SK-N-SH (cell line): ENCODE data around the gene OVCH2. TPM values are rescaled to one million over a fixed set of nuclear protein-coding genes. Genes with fewer than 3 reads are reported as not detected.

Source experiments
- CTCF ChIA-PET: fragments of 300-600, 350-600 bp; formaldehyde crosslinking; extraction: SDS; loops from one replicate; lab custom pipeline; 2021; lab: Yijun Ruan, JAX
- POLR2A ChIA-PET: fragments of 350-600 bp; sonication (Branson Sonifier 250); formaldehyde crosslinking; extraction: SDS; loops from one replicate; lab custom pipeline; 2020; ENCODE audit warnings: antibody characterized with exemption, inconsistent platforms; lab: Yijun Ruan, JAX
- DNase-seq: peaks from one replicate; pipeline ENCODE4 v3.0.0; 2012
- H2AFZ ChIP-seq: fragments of 200-600 bp; sonication (generic); 2 replicates; pipeline ENCODE4 v1.8.1; 2016; ENCODE audit warnings: antibody characterized with exemption, mild to moderate bottlenecking, low read depth
- H3F3A ChIP-seq: fragments of 200-600 bp; sonication (generic); replicated peaks from 2 replicates; pipeline ENCODE3; 2016; ENCODE audit warnings: antibody characterized with exemption, mild to moderate bottlenecking; ENCODE audit not compliant: insufficient read depth
- H3K27ac ChIP-seq, 2 experiments: fragments of 200-500 bp in 1 of 2; fragments of 200-600 bp in 1 of 2; sonication (Bioruptor generic) in 1 of 2; sonication (generic), shearing (Covaris generic) in 1 of 2; 2 replicates each; pipeline versions ENCODE4 v1.5.1 to v1.6.1; 2014 to 2016; ENCODE audit warnings: low read depth in 2 of 2, inconsistent platforms in 1 of 2, low read length in 1 of 2, mild to moderate bottlenecking in 1 of 2, mixed read lengths in 1 of 2
- H3K27me3 ChIP-seq: fragments of 200-600 bp; sonication (generic), shearing (Covaris generic); 2 replicates; pipeline ENCODE4 v1.6.1; 2016; ENCODE audit warnings: mixed run types; ENCODE audit not compliant: insufficient read depth
- H3K36me3 ChIP-seq, 2 experiments: fragments of 200-500 bp in 1 of 2; fragments of 200-600 bp in 1 of 2; sonication (Bioruptor generic) in 1 of 2; sonication (generic) in 1 of 2; replicated peaks in 1 of 2; 2 replicates each; pipeline versions ENCODE3 to v1.5.1; 2014 to 2016; ENCODE audit warnings: low read length in 1 of 2, mild to moderate bottlenecking in 1 of 2; ENCODE audit not compliant: insufficient read depth in 2 of 2, control insufficient read depth in 1 of 2
- H3K4me1 ChIP-seq, 2 experiments: fragments of 200-500 bp in 1 of 2; fragments of 200-600 bp in 1 of 2; sonication (Bioruptor generic) in 1 of 2; sonication (generic), shearing (Covaris generic) in 1 of 2; 2 replicates each; pipeline versions ENCODE4 v1.5.1 to v1.6.1; 2014 to 2016; ENCODE audit warnings: low read depth in 1 of 2, low read length in 1 of 2, mixed run types in 1 of 2; ENCODE audit not compliant: insufficient read depth in 2 of 2, control insufficient read depth in 1 of 2
- H3K4me2 ChIP-seq: fragments of 200-600 bp; sonication (generic), shearing (Covaris generic); 2 replicates; pipeline ENCODE4 v1.6.1; 2017; ENCODE audit warnings: mixed run types
- H3K4me3 ChIP-seq, 2 experiments: fragments of 200-500 bp in 1 of 2; fragments of 200-600 bp in 1 of 2; sonication (Bioruptor generic) in 1 of 2; sonication (generic), shearing (Covaris generic) in 1 of 2; 2 replicates each; pipeline versions ENCODE4 v1.5.1 to v1.8.1; 2014 to 2016; ENCODE audit warnings: low read depth in 2 of 2, inconsistent platforms in 1 of 2, low read length in 1 of 2, mild to moderate bottlenecking in 1 of 2, mixed read lengths in 1 of 2, moderate library complexity in 1 of 2
- H3K79me2 ChIP-seq: fragments of 200-600 bp; sonication (generic); 2 replicates; pipeline ENCODE4 v1.8.1; 2017; ENCODE audit warnings: mild to moderate bottlenecking; ENCODE audit not compliant: insufficient read depth
- H3K9ac ChIP-seq: fragments of 200-600 bp; sonication (generic); 2 replicates; pipeline ENCODE4 v1.6.1; 2017; ENCODE audit warnings: mixed run types
- H3K9me2 ChIP-seq: fragments of 200-600 bp; sonication (generic); 2 replicates; pipeline ENCODE4 v1.6.1; 2017; ENCODE audit warnings: mixed run types
- H3K9me3 ChIP-seq: fragments of 200-600 bp; sonication (generic); 2 replicates; pipeline ENCODE4 v1.6.1; 2017; ENCODE audit warnings: mixed run types, mild to moderate bottlenecking, moderate library complexity
- H4K20me1 ChIP-seq: fragments of 200-600 bp; sonication (generic); 2 replicates; pipeline ENCODE4 v1.6.1; 2017; ENCODE audit warnings: mild to moderate bottlenecking, mixed run types; ENCODE audit not compliant: insufficient read depth
- CHD2 ChIP-seq: fragments of 150-350 bp; IDR thresholded peaks from 2 replicates; pipeline ENCODE4 v1.6.1; 2018; ENCODE audit warnings: low read length; ENCODE audit not compliant: partially characterized antibody
- CTCF ChIP-seq: fragments of 200-600 bp; sonication (generic); IDR thresholded peaks from 2 replicates; pipeline ENCODE4 v1.6.1; 2017; ENCODE audit warnings: antibody characterized with exemption, mild to moderate bottlenecking, moderate library complexity
- EP300 ChIP-seq, 2 experiments: IDR thresholded peaks; 2 replicates each; pipeline versions ENCODE4 v1.4.0 to v1.6.1; 2012; ENCODE audit warnings: borderline replicate concordance in 1 of 2, low read depth in 1 of 2, low read length in 1 of 2
- EZH2phosphoT487 ChIP-seq: fragments of 200-600 bp; sonication (generic); IDR thresholded peaks from 2 replicates; pipeline ENCODE4 v1.6.1; 2017; ENCODE audit warnings: low read depth, mixed run types, mild to moderate bottlenecking, antibody characterized with exemption, moderate library complexity, borderline replicate concordance
- FOSL2 ChIP-seq: IDR thresholded peaks from 2 replicates; pipeline ENCODE4 v1.4.0; 2012; ENCODE audit warnings: low read depth, mild to moderate bottlenecking, moderate library complexity, borderline replicate concordance
- FOXM1 ChIP-seq: IDR thresholded peaks from 2 replicates; pipeline ENCODE4 v1.4.0; 2012; ENCODE audit warnings: low read depth, mild to moderate bottlenecking
- IRF3 ChIP-seq: fragments of 150-350 bp; IDR thresholded peaks from 2 replicates; pipeline ENCODE4 v1.6.1; 2016; ENCODE audit warnings: mild to moderate bottlenecking, low read depth, low read length
- JUND ChIP-seq: IDR thresholded peaks from 2 replicates; pipeline ENCODE4 v1.4.0; 2012
- NFIC ChIP-seq: IDR thresholded peaks from 2 replicates; pipeline ENCODE4 v1.4.0; 2012; ENCODE audit warnings: borderline replicate concordance
- NRF1 ChIP-seq: IDR thresholded peaks from 2 replicates; pipeline ENCODE4 v1.6.1; 2012; ENCODE audit warnings: low read depth, mild to moderate bottlenecking, low read length
- RAD21 ChIP-seq: IDR thresholded peaks from 2 replicates; pipeline ENCODE4 v1.6.1; 2012; ENCODE audit warnings: mild to moderate bottlenecking, low read length
- RFX5 ChIP-seq: IDR thresholded peaks from 2 replicates; pipeline ENCODE4 v1.6.1; 2012; ENCODE audit warnings: mild to moderate bottlenecking, improper control_type of control experiment, low read length
- RXRA ChIP-seq: IDR thresholded peaks from 2 replicates; pipeline ENCODE4 v1.4.0; 2012; ENCODE audit warnings: low read depth, mild to moderate bottlenecking, borderline replicate concordance
- SIN3A ChIP-seq: IDR thresholded peaks from 2 replicates; pipeline ENCODE4 v1.6.1; 2012; ENCODE audit warnings: low read depth, mild to moderate bottlenecking, low read length, moderate library complexity, borderline replicate concordance
- SMC3 ChIP-seq: IDR thresholded peaks from 2 replicates; pipeline ENCODE4 v1.6.1; 2012; ENCODE audit warnings: low read depth, low read length, improper control_type of control experiment
- TAF1 ChIP-seq: IDR thresholded peaks from 2 replicates; pipeline ENCODE4 v1.6.1; 2012; ENCODE audit warnings: low read depth, mild to moderate bottlenecking, low read length, moderate library complexity, borderline replicate concordance
- USF1 ChIP-seq: IDR thresholded peaks from 2 replicates; pipeline ENCODE4 v1.4.0; 2012; ENCODE audit warnings: low read depth, borderline replicate concordance
- USF2 ChIP-seq: fragments of 150-350 bp; IDR thresholded peaks from 2 replicates; pipeline ENCODE4 v1.6.1; 2017; ENCODE audit warnings: antibody characterized with exemption, low read length, low read depth, borderline replicate concordance
- YY1 ChIP-seq: IDR thresholded peaks from 2 replicates; pipeline ENCODE4 v1.4.0; 2012; ENCODE audit warnings: low read depth, mild to moderate bottlenecking
- WGBS: methylation state at CpG from one replicate; pipeline ENCODE4 v1.1.6; 2017; ENCODE audit warnings: low lambda C conversion rate; 5-methylcytosine and 5-hydroxymethylcytosine counted together
- polyA plus RNA-seq, 3 experiments: library from polyadenylated mRNA; depleted of rRNA; stranded (reverse); fragments of >200 nt; gene quantifications; 2 replicates each; pipeline ENCODE4 v1.2.3, GENCODE V29; 2012

The OVCH2 gene
- polyA plus RNA-seq, 1 of the 3 experiments (the other 2 are of a cell fraction) = not detected

GRCh38 chr11:7665473-7666291, 40.6 kb downstream of the OVCH2 start:
- CTCF ChIA-PET = interaction anchor here (0.5 to 9.2 kb wide), 59 partner anchors 8 to 624 kb away, joined by 3 to 256 read pairs (median 4); partner anchors contain the start of genes PPFIBP2 and SYT9
- Histone ChIP-seq H3K9me3 (no peaks in the 10 kb centered on the region), H3K4me1 (peaks cover 0 to 2% of the 10 kb centered on the region in 2 experiments; a peak in 1 of 4 replicates), H3K36me3 (no peaks in the 10 kb centered on the region), H3K9ac (no peak overlapping the region), H3K4me3 (no peak overlapping the region; a peak in 1 of 4 replicates), H3K9me2 (no peaks in the 10 kb centered on the region), H3K79me2 (no peaks in the 10 kb centered on the region), H3F3A (no peaks in the 10 kb centered on the region), H3K27ac (no peak overlapping the region), H3K27me3 (no peaks in the 10 kb centered on the region), H3K4me2 (no peak overlapping the region), H2AFZ (no peak overlapping the region; the same call in 1 of the 2 replicates), H4K20me1 (no peaks in the 10 kb centered on the region)
- POLR2A ChIA-PET = no interaction called here
- peak; percentile 90 for DNase-seq
- 35% methylated on average over 19 of the region's 20 CpGs for WGBS
- TF ChIP-seq EZH2phosphoT487 (no peak), RAD21 (peak; percentile 93), SMC3 (peak; percentile 89), CTCF (peak; percentile 79), USF2 (no peak), FOXM1 (no peak)

- POLR2A ChIA-PET = no interaction called here
- TF ChIP-seq EP300 (IDR thresholded peaks at IDR 0.05; ENCODE audit: borderline replicate concordance in 1 of 2, low read depth in 1 of 2, low read length in 1 of 2) (no peak), JUND (no peak), NRF1 (no peak), RFX5 (no peak), RXRA (no peak), IRF3 (no peak), FOXM1 (no peak), TAF1 (no peak), SIN3A (no peak), EZH2phosphoT487 (no peak), USF1 (no peak), CHD2 (no peak), SMC3 (no peak), FOSL2 (no peak), YY1 (no peak), USF2 (no peak), NFIC (no peak)
Measured at GRCh38 chr11:7664867-7665266, 41.4 kb downstream of the OVCH2 start.

More at GRCh38 chr11:7664867-7665266, 41.4 kb downstream of the OVCH2 start:
- H3K4me3 ChIP-seq = no peak overlapping the region
- DNase-seq = no peak
- H3F3A ChIP-seq = no peaks in the 10 kb centered on the region
- H3K4me2 ChIP-seq = no peak overlapping the region
- no peaks in the 10 kb centered on the region for H3K9me2 ChIP-seq
- no peaks in the 10 kb centered on the region for H3K36me3 ChIP-seq
- H3K9ac ChIP-seq = no peak overlapping the region
- CTCF ChIA-PET = interaction anchor here (0.7 to 9.2 kb wide), 31 partner anchors 10 to 571 kb away, joined by 3 to 256 read pairs (median 7); partner anchors contain the start of gene PPFIBP2
- 70% methylated on average over 5 of the region's 6 CpGs for WGBS
- no peaks in the 10 kb centered on the region for H3K79me2 ChIP-seq
- peaks cover 0 to 2% of the 10 kb centered on the region in 2 experiments; a peak in 1 of 4 replicates for H3K4me1 ChIP-seq
- no peaks in the 10 kb centered on the region for H4K20me1 ChIP-seq
- no peak overlapping the region for H2AFZ ChIP-seq
- H3K9me3 ChIP-seq = no peaks in the 10 kb centered on the region
- no peak overlapping the region for H3K27ac ChIP-seq
- H3K27me3 ChIP-seq = no peaks in the 10 kb centered on the region
